Erythroblast (primary cell): ENCODE data around the gene CTXN1.
"Not testable (repeated sequence)": the region's sequence is repeated elsewhere in the genome, so short reads cannot be mapped to it uniquely, and the experiment has no call there.

Experiments used
- GATA1 ChIP-seq: IDR thresholded peaks from 2 replicates; pipeline ENCODE4 v1.6.1; 2011; ENCODE audit warnings: low read depth, mild to moderate bottlenecking, control low read depth, low read length, moderate library complexity
- POLR2A ChIP-seq: IDR thresholded peaks from 2 replicates; pipeline ENCODE4 v1.6.1; 2011; ENCODE audit warnings: mild to moderate bottlenecking, low read length

DNA sequence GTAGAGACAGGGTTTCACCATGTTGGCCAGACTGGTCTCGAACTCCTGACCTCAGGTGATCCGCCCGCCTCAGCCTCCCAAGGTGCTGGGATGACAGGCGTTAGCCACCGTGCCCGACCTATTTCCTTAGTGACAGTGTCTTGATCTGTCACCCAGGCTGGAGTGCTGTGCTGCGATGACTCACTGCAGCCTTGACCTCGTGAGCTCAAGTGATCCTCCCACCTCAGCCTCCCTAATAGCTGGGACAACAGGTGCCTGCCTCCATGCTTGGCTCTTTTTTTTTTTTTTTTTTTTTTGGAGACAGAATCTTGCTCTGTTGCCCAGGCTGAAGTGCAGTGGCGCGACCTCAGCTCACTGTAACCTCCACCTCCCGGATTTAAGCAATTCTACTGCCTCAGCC, 4.1 kb upstream of the CTXN1 start:
- TF ChIP-seq POLR2A, GATA1: not testable (repeated sequence)
